DMS 273 (cell line): ENCODE results near the gene IFT74.
A peak's percentile ranks its signal among the peaks of the same experiment; 100 is the strongest.

ENCODE experiments used
- DNase-seq: peaks from one replicate; lab custom pipeline; 2025; ENCODE audit not compliant: unreplicated experiment; lab: John Stamatoyannopoulos, UW

Gene IFT74

DNA sequence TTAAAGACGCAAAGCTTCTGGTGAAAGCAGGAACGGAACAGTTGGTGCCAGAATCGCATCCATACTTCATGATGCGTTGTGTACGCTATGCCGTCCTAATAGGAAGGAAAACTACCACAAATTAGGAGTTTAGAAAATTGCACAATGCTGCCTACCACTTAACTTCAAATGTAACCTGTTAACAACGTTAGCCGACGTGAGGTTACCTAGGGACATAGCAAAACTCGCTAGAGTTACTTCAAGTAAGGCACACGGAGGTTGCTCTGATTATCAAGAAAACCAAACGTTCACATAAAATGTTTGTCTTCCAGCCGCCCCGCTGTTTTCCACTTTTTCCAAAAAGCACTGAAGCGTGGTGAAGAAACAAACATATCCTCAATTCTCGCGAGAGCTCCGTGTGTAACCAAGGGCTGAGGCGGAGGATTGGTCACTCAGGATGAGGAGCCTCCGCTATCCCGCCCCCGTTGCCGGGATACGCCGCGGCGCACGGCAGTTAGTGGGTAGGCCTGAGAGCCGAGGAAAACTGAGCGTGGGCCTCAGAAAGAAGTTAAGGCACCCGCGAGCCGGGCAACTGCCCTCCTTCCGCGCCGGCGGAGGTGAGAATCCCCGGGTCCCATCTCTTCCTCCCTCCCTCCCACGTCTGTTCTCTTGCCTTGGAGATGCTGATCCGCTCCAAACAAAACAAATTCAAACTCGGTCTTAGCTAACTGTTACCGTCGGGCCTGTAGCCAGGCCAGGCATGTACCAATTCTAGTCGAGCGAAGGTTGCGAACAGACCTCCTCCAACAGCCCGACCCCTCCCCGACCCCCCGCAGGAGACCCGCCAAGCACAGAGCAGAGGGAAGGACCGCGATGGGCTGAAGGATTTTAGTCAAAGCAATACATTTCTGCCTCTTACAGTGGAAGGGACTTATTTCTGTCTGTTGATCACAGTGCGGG lies at the start of gene IFT74:
Gene IFT74, plus strand, starts transcription at position 492 of the 939 bp plus-strand sequence. CDS start 5,556 bp downstream, outside the sequence.
- peak; percentile 99 for DNase-seq

- DNase-seq: no peak
Observed at GRCh38 chr9:26913138-26913668, 43.0 kb upstream of the IFT74 start.

DNA sequence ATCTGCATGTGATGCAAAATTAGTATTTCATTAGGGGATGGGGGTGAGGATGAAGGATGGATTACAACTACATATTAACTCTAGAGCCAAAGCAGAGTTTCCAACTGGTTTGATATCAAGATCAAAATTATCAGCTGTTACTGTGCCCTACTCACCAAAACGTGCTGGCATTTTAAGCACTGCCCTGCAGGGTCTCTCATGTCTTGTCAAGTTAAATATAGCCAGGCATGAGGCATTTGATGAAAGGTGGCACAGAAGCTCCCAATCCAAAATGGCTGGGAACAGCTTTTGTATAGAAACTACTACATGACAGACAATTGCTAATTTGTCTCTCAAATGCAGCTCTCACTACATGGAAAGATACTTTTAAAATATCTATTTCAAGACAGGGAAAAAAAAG lies 36.5 kb upstream of the IFT74 start:
- no peak for DNase-seq

DNA sequence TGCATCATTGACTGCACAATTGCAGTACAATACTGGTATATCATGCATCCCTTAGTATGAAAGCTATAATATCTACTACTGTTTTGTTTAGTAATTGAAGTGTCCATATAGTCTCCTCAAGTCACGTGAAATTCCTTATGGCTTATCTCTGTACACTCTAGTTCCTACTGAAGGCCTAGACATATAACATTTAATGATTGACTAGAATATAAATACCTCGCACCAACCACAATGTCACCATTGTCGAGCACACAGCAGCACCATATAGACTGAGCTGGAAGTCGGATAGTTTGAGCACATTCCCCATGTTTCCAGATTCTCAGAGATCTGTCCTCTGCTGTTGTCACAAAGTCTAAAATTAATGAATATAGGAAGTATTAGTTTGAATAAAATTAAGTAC lies 30.6 kb upstream of the IFT74 start:
- DNase-seq: no peak

GRCh38 chr9:26928902-26929495 lies 27.2 kb upstream of the IFT74 start:
- DNase-seq: no peak

- no peak for DNase-seq
Observed at GRCh38 chr9:26935847-26936246, 20.4 kb upstream of the IFT74 start.

DNA sequence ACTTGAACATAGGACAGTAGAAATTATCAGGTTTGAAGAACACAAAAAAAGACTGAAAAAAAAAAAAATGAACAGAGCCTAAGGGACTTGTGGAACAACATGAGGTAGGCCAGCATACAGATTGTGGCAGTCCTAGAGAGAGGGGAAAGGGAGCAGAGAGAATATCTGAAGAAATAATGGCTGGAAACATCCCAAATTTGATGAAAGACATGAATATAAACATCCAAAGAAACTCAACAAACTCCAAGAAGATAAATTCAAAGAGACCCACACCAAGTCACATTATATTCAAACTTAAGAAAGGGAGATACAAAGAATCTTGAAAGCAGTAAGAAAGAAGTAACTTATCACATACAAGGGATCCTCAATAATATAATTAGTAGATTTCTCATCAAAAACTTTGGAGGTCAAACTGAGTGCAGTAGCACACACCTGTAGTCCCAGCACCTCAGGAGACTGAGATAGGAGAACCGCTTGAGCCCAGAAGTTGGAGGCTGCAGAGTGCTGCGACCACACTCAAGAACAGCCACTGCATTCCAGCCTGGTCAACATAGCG lies 18.3 kb upstream of the IFT74 start:
- DNase-seq: no peak

DNA sequence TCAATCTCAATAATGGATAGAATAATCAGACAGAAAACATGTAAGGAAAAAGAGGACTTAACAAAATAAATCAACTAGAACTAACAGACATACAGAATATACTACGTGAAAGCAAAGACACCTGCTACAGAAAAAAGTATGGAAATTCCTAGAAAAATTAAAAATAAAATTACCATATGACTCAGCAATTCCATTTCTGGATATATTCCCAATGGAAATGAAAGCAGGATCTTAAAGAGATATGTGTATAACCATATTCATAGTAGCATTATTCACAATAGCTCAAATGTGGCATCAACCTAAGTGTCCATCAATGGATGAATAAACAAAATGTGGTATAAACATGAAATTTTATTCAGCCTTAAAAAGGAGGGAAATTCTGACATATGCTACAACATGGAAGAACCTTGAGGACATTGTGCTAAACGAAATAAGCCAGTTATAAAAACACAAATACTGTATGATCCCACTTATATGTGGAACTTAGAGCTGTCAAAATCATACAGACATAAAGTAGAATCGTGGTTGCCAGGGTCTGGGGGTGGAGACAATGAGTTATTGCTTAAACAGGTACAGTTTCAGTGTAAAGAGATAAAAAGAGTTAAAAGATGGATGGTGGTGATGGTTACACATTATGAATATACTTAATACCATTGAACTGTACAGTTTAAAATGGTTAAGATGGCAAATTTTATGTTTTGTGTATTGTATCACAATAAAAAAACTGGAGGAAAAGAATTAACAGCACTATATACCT lies 16.1 kb upstream of the IFT74 start:
- no peak for DNase-seq

DNA sequence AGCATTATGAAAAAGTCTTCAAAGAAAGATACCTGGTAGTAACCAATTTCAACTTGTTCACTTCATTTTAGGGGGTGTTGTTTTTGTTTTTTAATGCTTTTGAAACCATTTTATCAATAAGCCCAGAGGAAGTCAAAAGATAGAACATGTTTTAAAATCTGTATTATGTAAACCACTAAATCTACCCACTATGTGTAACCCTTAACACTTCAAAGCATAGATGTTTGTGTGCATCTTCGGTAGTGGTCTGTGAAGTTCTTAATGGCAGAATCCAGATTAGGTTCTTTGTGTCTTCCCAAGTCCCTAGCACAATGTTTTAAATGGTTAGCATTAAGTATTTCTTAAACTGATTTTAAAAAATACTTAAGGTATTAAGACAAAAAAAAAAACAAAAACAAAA lies 15.4 kb upstream of the IFT74 start:
- no peak for DNase-seq

- DNase-seq: peak; percentile 22
Observed at GRCh38 chr9:26945591-26945990, 10.6 kb upstream of the IFT74 start.

- DNase-seq: peak; percentile 98
Observed at GRCh38 chr9:26946753-26947727, 9.2 kb upstream of the IFT74 start, which contains the start of gene PLAA. Gene PLAA, minus strand, starts transcription at chr9:26947242. Its CDS starts 197 bp downstream, at chr9:26947045.

GRCh38 chr9:26947736-26948135 lies 8.5 kb upstream of the IFT74 start:
- DNase-seq: peak; percentile 33

- peak; percentile 5 for DNase-seq
Observed at GRCh38 chr9:26949637-26950069, 6.6 kb upstream of the IFT74 start.

- DNase-seq: no peak
Observed at GRCh38 chr9:26950521-26950920, 5.7 kb upstream of the IFT74 start.

- DNase-seq: no peak
Observed at GRCh38 chr9:26951794-26952193, 4.4 kb upstream of the IFT74 start.

DNA sequence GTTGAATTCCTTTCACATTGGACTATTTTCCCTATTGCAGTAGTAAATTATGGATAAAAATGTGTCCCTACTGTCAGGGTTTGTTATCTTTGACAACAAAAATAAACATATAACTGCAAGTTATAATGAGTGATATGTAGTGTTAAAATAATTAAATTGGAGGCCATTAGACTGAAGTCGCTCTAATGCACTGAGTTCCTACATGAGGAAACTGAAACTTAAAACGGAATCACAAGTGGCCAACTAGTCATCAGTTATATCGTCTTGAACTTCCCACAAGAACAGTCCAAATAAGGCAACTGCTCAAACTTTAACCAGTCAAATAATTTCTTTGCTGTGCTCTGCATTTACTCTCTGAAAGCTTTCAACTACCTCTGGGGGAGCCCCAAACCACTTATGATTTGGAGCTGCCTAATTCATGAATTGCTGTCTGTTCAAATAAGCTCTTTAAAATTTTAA lies 2.1 kb upstream of the IFT74 start:
- peak; percentile 12 for DNase-seq

- peak; percentile 19 for DNase-seq
Observed at GRCh38 chr9:26955222-26955903, 849 bp upstream of the IFT74 start.

DNA sequence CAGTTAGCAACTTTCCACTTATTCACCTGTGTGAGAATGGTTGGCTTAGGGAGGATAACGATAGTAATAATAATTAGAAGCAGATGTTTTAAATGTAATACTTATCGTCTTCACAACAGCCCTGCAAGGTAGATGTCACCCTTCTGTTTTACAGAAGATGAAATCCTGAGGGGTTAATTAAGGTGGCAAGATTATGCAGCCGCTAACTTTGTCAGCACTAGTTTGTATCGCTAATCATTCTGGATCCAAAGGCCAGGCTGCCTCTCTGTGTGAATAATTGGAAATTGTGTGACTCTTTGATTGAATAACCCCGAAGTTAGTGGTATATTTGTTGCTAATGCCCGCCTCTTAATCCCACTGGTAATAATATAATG lies 635 bp downstream of the IFT74 start:
- DNase-seq: peak; percentile 54

DNA sequence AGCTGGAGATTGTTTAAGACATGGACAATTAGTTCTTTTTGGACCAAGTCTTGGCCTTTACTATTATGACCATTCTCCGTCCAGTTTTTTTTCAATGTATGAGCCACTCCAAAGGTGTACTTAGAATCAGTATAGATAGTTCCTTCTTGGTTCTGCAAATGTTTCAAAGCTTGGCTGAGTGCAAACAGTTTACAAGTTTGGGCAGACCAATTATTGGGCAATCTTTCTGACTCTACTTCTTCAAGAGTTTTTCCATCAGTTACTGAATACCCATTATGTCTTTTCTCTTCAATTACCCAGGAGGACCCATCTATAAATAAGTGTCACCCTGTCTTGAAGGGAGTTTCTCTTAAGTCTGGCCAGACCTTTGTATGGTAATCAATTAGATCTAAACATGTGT lies 15.5 kb downstream of the IFT74 start:
- no peak for DNase-seq
